CD1c-positive myeloid dendritic cell (primary cell): ENCODE data around the gene TSFM.
"Not testable (repeated sequence)": the region's sequence is repeated elsewhere in the genome, so short reads cannot be mapped to it uniquely, and the experiment has no call there.

Experiments
- DNase-seq: peaks from one replicate; pipeline ENCODE4 v3.0.0-alpha.2; 2016; ENCODE audit errors: extremely low spot score

TSFM gene

DNA sequence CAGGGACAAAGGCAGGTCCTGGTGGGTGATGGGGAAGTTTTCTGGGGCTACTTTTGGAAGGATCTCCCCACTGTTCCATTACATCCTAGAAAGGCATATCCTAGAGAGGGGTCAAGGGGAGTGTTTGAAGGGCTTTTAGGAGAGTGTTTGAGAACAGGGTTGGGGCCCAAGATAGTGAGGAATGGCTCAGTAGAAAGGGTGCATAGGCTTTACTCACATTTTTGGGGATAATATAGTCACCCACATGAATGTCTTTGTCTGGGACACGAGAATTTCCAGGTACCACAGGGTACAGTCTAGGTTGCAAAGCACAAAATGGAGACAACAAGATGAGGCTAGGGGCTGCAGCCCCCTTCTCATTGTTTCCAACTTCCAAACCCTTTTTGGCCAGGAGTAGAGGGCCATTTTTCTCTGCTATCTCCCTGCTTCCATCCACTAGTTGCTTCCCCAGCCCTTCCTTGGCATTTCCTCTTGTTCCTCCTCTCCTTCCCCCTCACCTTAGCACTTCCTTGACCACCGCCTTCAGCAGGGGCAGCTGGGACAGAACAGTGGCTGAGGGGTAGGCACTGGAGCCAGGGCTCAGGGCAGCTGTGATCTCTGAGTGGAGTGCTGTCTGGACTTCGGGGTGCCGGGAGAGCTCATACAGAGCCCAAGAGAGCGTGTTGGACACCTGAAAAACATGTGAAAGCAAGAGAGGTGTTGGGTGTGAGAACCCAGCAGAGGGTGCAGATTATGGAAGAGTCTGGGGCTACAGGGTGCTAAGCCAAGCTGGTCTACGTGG is 18.5 kb upstream of the TSFM start:
- DNase-seq, result no peak

DNA sequence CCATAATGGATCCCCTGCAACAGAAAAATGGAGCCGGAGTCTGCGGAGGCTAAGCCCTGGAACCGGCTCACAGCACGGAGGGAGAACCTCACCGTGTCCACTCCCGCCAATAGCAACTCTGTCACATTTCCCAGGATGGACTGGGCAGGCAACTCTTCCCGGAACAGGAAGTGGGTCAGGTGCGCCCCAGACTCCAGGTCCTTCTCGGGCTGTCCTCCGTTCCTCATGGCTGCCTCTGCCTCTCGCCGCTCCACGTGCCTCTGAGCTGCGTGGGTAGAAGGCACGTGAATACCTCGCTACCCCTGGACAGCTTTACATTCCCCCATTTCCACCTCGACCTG is 18.0 kb upstream of the TSFM start:
- no peak for DNase-seq

DNA sequence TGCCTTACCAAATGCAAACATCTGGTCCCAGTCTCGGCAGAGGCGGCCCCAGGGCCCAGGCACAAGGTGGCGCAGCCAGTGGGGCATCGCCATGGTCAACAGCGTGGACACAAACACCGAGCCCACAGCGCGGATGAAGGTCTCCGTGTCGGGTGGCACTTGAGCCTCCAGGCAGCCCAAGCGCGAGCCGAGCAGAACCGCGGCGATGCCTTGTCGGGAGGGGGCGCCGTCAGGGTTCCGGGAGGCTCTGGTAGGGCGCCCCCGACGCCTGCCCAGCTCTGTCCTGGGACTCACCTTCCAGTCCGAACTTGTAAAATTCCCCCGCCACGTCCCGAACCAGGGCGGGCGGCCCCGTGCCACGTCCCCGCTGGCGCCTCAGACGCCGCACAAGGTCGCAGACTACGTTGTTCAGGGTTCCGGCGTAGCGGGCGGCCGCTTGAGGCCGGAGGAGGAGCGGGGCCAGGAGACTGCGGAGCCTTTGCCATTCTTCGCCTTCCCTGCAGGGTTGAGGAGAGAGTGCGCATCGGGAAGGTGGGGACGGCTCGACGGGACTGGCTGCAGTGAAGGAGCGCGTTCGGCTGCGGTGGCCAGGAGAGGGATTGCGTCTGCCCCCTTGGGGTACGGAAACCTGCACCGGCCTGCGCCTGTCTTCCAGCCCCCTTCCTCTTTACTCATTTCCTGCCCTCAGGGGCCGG is 17.4 kb upstream of the TSFM start:
- DNase-seq, result peak; percentile 47

DNA sequence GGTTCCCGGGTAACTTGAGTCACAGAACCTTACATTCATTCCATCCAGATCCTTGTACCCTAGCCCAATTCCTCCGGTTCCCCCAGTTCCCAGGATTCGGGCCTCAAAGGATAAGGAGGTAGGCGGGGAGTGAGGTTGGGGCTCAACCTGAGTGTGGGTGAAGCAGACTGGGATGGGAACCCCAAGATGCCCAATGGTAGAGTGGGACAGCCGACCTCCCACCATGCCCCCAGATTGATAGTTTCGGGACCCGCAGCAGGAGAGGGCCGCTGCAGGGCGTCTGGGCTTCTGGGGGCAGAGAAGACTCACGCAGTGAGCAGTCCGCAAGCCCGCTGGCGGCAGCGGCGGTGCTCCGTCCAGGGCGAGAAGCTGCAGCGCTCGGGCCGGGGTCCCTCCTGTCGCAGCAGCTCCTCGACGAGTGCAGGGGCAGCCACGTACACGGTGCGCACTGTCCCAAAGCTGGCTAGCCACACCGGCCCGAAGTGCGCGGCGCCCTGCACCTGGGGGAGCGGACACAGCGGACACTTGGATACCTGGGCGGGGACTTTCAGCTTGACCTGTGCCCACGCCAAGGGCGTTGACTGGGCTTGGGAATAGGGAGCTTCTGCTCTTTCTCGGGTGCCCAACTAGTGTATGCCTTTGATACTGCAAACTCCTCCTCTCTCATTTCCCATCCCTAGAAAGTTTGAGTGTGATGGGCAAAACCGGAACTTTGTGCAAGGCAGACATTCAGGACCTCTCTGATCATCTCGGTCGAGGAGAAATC is 16.7 kb upstream of the TSFM start:
- peak; percentile 41 for DNase-seq

DNA sequence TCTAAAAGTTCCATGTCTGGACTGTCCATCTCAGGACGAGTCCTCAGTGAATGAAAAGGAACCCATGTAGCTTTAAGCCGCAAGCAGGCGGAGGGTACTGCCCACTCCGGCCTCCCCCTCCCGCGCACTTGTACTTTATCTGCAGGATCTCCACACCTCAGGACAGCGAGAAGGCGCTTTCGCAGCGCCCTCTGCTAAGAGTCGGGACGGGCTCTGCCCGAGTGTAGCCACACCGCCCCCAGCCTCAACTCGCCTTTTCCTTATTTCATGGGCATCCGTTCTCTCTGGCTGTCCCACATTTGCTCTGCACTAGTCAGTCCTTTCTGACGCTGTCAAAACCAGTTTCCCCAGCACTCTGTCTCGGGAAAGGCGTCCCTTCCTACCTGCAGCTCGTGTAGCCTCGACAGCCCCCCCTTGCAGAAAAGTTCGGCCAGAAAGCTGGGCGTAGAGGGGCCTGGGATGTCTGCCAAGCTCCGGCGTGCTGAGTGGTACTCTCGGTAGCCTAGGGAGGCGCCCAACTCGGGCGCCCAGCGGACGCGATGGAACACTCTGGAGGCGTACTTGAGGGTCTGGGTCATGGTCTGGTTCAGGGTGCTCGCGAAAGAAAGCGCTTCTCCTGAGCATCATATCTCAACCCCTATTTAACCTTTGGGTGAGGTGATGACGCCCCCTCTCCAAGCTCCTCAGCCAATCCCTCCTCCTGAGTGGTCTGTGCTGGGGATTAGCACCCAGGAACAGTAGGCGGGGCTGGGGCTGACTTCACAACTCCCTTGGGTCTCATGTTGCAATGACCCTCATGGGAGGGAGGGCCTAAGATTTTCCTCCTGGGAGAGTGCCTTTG is 15.9 kb upstream of the TSFM start, which contains the start of gene CYP27B1:
TSS of gene CYP27B1 (minus strand) at position 615 of the 841 bp plus-strand sequence. CDS start at position 578, 37 bp downstream.
- DNase-seq, result no peak

DNA sequence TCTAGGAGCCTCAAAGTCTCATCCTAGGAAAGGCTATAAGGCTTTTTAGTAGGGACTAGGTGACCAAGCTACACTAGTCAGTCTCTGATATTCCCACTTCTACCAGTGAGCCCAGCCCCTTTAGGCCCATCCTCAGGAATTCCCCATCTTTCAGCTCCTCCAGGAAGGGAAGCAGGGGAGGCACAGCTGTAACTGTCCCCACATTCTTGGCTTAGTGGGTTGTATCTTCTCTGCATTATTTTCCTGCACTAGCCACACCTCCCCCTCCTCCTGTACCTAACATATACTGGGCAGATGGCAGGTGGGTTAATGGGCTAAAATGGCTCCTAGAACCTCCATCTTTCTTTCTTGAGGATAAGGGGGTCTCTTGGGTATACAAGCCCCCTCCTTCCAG is 15.3 kb upstream of the TSFM start:
- DNase-seq, result no peak

DNA sequence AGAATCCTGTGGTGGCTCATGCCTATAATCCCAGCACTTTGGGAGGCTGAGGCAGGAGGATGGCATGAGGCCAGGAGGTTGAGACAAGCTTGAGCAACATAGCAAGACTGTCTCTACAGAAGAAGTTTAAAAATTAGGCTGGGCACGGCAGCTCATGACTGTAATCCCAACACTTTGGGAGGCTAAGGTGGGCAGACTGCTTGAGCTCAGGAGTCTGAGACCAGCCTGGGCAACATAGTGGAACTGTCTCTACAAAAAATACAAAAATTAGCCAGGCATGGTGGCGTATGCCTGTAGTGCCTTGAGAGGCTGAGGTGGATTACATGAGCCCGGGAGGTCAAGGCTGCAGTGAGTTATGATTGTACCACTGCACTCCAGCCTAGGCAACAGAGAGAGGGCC is 14.7 kb upstream of the TSFM start:
- DNase-seq, result no peak

DNA sequence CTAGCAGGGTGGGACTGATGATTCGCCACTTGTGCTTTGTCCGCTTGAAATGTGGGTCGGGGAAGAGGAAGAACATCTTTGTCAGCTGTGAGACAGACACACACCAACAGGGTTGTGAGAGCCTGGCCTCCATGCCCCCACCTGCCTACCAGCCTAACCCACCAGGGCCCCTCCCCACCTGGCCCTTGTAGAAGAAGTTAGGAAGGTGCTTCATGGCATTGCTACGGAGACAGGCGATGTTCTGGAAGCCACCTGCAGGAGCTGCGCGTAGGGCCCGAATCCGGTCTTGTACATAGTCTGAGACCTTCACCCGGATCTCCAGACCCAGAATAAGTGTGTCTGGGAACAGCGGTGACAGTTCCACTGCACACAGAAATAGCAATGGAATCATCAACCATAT is 13.0 kb upstream of the TSFM start:
- no peak for DNase-seq

DNA sequence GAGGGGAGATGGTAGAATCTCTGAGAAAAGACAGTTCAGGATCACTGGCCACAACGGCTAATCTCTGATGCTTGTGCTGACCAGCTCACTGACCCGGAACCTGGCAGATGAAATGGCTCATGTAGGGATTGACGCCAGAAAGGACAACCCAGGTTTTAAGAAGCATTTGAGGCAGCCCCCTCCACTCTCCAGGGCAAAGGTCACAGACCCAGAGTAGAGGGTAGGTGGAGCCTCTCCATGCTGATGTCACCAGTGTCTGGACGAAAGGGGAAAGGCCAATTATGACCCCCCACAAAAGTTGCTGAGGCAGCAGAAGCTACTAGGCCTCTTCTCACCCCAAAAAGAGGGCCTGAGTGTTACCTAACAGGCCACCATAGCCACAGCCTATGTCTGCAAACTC is 11.9 kb upstream of the TSFM start:
- no peak for DNase-seq

DNA sequence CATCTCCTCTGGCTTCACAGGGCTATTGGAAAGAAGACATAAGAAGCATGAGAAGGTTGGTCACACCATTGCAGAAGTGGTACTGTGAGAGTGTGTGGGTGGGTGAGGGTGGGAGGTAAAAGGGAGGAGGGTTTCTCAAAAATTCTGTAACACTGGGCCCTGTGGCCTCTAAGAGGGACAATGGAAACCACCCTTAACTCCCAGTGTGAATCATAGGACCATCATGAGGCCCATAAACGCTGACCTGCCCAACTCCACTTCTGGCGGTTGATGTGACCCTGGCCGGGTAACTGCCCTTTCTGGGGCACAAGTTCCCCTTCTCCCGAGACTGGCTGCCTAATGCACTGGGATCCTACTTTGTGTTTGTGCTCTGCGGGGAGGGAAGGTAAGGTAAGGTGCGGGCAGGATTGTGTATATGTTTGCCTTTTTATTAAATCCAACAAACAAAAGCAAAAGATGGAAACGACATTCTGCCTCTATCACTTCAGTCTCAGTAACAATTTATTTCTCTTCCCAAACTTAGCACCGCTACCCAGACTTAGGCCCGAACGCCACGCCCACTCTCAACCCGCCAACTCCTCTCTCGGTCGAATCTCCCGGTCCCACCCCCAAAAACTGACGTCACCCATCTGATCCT is 11.2 kb upstream of the TSFM start:
- DNase-seq, result peak; percentile 90

DNA sequence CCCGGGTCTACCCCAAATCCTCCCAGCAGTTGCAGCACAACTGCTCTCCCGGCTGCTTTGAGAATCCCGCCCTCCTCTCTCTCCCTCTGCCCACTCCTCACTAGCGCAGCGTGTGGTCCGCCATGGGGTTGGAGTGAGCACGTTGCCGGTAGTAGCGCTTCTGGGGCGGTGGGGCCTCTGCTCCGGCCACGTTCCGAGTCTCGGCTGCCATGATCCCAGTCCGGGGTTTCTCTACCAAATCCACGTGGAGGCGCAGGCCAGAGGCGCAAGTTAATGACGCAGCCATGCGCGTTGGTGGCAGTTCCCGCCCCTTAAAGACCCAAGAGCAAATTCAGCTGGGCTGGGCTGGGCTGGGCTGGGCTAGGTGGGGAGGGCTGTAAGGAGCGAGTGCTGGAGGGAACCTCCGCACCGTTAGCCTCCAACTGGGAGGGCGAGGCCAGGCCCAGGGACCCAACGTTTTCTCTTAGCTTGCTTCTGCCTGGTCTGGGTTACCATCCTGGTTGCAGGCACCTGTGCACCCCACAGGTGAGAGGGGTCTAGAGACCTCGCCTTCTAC is 10.6 kb upstream of the TSFM start, which contains the start of gene METTL1:
TSS of gene METTL1 (minus strand) at position 233 of the 556 bp plus-strand sequence. CDS start at position 211, 22 bp downstream.
- peak; percentile 97 for DNase-seq

DNA sequence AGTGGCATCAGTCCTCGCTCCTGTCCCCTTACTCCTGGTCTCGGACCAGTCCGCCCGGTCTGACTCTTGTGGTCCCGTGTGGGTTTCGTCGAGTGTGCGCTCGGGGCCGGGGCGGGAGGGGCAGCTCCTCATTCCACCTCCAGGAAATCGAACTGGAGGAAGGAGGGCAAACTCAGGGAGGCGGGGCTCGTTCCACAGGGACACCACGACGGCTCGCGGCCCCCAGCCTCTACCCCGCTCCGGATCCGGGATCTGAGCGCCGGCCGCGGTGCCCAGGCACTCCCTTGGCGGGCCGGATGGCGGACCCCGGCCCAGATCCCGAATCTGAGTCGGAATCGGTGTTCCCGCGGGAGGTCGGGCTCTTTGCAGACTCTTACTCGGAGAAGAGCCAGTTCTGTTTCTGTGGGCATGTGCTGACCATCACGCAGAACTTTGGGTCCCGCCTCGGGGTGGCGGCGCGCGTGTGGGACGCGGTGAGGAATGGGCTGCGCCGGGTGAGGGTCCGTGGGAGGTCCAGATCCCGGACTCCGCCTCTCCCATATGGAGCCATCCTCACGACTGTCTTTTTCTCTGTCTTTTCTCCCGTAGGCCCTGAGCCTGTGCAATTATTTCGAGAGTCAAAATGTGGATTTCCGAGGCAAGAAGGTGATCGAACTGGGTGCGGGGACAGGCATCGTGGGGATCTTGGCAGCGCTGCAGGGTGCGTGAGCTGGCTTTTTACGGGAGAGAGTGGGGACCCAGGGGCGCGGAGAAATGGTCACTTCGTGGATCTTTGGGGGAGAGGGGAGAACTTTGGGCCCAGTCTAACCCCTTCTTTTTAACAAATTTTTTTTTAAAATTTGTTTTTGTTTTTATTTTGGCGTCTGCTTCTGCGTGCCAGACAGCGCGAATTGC is 9.9 kb upstream of the TSFM start, which contains the start of gene EEF1AKMT3:
TSS of gene EEF1AKMT3 (plus strand) at position 186 of the 894 bp plus-strand sequence. CDS start at position 297, 111 bp downstream.
- DNase-seq, result peak; percentile 65

DNA sequence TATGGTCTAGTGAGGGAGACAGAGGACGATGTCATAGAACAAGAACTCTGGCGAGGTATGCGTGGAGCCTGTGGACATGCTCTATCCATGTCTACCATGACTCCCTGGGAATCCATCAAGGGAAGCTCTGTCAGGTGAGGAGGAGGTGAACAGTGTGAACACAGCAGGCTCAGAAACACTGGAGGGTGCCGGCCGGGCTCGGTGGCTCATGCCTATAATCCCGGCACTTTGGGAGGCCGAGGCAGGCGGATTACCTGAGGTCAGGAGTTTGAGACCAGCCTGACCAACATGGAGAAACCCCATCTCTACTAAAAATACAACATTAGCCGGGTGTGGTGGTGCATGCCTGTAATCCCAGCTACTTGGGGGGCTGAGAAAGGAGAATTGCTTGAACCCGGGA is 8.0 kb upstream of the TSFM start:
- DNase-seq, result not testable (repeated sequence)

DNA sequence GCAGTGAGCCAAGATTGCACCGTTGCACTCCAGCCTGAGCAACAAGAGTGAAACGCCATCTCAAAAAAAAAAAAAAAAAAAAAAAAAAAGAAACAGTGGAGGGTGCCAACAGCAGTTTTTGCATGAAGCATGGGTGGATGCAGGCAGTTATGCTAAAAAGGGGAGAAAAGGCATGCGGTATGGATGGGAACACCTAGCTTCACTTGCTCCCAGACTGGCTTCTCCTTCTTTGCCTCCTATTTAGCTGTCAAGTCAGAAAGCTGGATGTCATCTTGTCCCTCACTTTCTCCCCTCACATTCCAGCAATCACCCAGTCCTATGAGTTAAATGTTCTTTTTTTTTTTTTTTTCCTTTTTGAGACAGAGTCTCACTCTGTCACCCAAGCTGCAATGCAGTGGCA is 7.5 kb upstream of the TSFM start:
- DNase-seq, result no peak

DNA sequence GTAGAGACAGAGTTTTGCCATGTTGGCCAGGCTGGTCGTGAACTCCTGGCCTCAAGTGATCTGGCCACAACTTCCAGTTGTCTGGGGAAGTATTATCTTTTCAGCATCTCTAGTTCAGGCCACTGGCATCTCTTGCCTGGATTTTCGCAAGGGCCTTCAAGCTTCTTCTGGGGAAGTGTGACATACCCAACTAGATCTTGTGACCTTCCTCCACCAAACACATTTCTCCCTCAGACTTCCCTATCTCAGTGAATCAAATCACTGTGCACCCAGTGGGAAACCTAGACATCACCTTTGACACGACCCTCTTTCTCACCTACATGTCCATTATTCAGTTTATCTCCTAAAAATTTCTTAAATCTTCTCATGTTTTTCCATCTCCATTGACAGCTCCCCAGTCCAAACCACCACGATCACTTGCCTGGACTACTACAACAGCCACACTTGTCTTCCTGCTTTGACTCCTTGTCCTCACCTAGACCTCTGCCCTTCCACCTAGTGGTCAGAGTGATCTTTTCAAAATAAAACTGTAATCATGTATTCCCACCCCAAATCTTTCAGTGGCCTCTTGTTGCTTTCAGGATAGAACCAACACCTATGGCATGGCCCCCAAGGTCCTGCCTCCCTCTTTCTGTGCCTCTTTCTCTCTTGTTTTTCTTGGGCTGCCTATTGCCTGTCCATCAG is 6.9 kb upstream of the TSFM start:
- DNase-seq, result peak; percentile 83

DNA sequence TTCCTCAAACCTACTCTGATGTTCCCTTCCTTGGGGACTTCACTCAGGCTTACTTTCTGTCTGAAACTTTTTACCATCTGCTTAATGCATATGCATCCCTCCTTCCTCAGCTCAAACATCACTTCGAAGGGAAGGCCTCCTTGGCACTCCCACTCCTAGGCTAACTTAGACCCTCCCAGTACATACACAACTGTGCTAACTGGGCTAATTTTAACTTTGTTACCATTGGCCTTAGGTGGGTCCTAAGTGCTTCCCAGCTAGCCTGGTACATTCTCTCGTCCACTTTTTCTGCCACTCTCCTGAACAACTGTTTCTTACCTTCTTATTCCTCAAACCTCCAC is 6.4 kb upstream of the TSFM start:
- no peak for DNase-seq

DNA sequence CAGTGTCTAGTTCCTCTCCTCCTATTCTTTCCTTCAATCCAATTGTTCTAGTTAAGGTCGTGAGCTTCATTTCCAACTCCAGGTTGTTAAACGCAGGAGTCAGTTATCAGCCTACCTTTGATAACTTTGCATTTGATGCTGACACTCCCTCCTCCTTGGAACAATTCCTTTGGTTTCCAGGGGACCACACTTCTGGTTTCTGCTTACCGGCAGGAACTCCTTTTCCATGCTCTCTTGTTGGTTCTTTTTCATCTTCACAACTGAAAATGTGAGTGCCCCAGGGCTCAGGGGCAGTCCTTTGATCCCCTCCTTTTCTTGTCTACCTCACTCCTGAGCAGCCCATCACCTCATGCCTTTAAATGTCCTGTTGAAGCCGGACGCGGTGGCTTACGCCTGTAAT is 5.2 kb upstream of the TSFM start:
- DNase-seq, result no peak

DNA sequence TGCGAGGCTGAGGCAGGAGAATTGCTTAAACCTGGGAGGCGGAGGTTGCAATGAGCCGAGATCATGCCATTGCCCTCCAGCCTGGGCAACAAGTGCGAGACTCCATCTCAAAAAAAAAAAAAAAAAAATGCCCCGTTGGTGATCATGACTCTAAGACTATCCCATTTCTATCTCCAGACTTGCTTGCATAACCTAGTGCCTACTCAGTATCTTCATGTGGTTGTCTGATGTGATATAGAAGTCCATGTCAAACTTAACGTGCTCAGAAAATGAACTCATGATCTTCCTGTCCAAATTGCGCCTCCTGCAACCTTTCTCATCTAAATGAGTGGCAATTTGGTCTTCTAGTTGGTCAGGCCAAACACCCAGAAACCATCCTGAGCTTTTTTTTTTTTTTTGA is 4.7 kb upstream of the TSFM start:
- no peak for DNase-seq

DNA sequence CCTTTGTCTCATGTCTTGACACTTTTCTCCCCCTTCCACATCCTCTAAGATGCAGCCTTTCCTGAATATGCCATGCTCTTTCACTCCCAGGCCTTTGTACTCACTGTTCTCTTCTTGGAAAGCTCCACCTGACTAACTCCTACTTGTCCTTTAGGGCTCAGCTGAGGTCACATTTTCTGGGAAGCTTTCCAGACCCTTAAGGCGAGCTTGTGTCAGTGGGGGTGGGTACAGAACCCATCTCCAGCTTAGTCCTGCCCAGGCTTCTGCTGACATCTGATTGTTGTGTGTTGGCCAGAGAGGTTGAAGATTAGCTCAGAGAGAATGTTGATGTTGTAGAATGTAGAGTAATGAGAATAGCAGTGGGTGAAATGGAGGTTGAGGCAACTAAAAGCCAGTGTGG is 2.9 kb upstream of the TSFM start:
- DNase-seq, result no peak
